ENCODE data around the gene FAM114A1. TPM values are rescaled to one million over a fixed set of nuclear protein-coding genes. Genes with fewer than 3 reads are reported as not detected.

Gene FAM114A1
- total and polyA plus RNA-seq, 2 of the 8 experiments (the other 6 are each of a cell fraction or from before 2014, with no cell fraction given), result 9.5 to 12.0 TPM

- WGBS, 2 experiments (ENCODE audit: extremely low coverage in 1 of 2, insufficient coverage in 1 of 2, insufficient read length in 1 of 2, insufficient replicate concordance in 2 of 2, low coverage in 1 of 2, low lambda C conversion rate in 2 of 2, missing lambda C conversion rate in 1 of 2), result 91% methylated on average over 3 of the region's 3 CpGs; no CpG with 5 or more reads in 1 of the 2 experiments
- Histone ChIP-seq H2BK120ac (replicated peaks; ENCODE audit: low read depth, low read length) (no peak overlapping the region), H3K4me3 (ENCODE audit: extremely low read depth in 1 of 4, insufficient read depth in 2 of 4, low read depth in 3 of 4, low read length in 4 of 4) (no peak overlapping the region), H3K79me2 (ENCODE audit: control insufficient read depth in 1 of 2, insufficient read depth in 2 of 2, low read length in 2 of 2) (no peaks in the 10 kb centered on the region), H2BK5ac (ENCODE audit: low read depth, low read length) (no peak overlapping the region), H3K9me3 (ENCODE audit: insufficient read depth in 2 of 2, low read depth in 1 of 2, low read length in 1 of 2) (no peaks in the 10 kb centered on the region), H3K27me3 (replicated peaks in 1 of 4; ENCODE audit: control insufficient read depth in 3 of 4, extremely low read depth in 1 of 4, insufficient read depth in 3 of 4, low read length in 3 of 4) (no peaks in the 10 kb centered on the region), H3K14ac (ENCODE audit: insufficient read length) (no peak overlapping the region), H3K27ac (ENCODE audit: low read depth, low read length) (no peak overlapping the region), H4K8ac (ENCODE audit: extremely low read depth, insufficient read depth, low read length) (no peak overlapping the region), H2AFZ (ENCODE audit: low read length) (no peak overlapping the region), H3K9ac (replicated peaks in 1 of 4; ENCODE audit: extremely low read depth in 1 of 4, low read depth in 3 of 4, low read length in 3 of 4) (no peak overlapping the region), H2BK12ac (ENCODE audit: low read depth, low read length) (no peak overlapping the region), H3K4me2 (ENCODE audit: insufficient read depth in 1 of 2, low read depth in 2 of 2, low read length in 2 of 2) (no peak overlapping the region), H3K56ac (replicated peaks; ENCODE audit: insufficient read length, low read depth, low read length) (no peak overlapping the region), H3K79me1 (ENCODE audit: low read depth, low read length) (no peaks in the 10 kb centered on the region), H4K20me1 (replicated peaks in 1 of 2; ENCODE audit: control insufficient read depth in 1 of 2, insufficient read depth in 2 of 2, low read length in 2 of 2) (no peaks in the 10 kb centered on the region), H3K23ac (ENCODE audit: insufficient read length) (no peak overlapping the region), H2AK5ac (ENCODE audit: low read depth, low read length) (no peak overlapping the region), H3K23me2 (ENCODE audit: low read depth, low read length) (no peaks in the 10 kb centered on the region), H3K18ac (ENCODE audit: extremely low read depth, low read length) (no peak overlapping the region), H3K36me3 (ENCODE audit: control insufficient read depth in 2 of 4, insufficient read depth in 4 of 4, low read length in 3 of 4) (no peaks in the 10 kb centered on the region), H4K91ac (replicated peaks; ENCODE audit: insufficient read length, low read length) (no peak overlapping the region), H3K4me1 (replicated peaks in 1 of 4; ENCODE audit: control insufficient read depth in 3 of 4, insufficient read depth in 4 of 4, low read length in 3 of 4) (no peaks in the 10 kb centered on the region), H3K4ac (replicated peaks; ENCODE audit: insufficient read length, low read depth, low read length) (no peak overlapping the region), H2BK15ac (ENCODE audit: low read length) (no peak overlapping the region), H4K5ac (ENCODE audit: insufficient read length, low read depth, low read length) (no peak overlapping the region), H2BK20ac (ENCODE audit: low read length) (no peak overlapping the region)
- no peak for DNase-seq (ENCODE audit: low read depth in 1 of 2, low spot score in 2 of 2)
- POLR2A ChIA-PET (ENCODE audit: partially characterized antibody), result interaction anchor here (0.8 kb wide), 1 partner anchor 10 kb away, joined by 3 read pairs; no protein-coding TSS in a partner anchor
- no peak for FAIRE-seq
- CTCF ChIA-PET (ENCODE audit: partially characterized antibody), result interaction anchor here (0.8 to 1.9 kb wide), 4 partner anchors 18 to 226 kb away, joined by 3 to 4 read pairs (median 3); partner anchors contain the start of gene TLR10
- TF ChIP-seq TAF1 (IDR thresholded peaks at IDR 0.05; ENCODE audit: low read depth, low read length) (no peak), CHD1 (IDR thresholded peaks at IDR 0.05; ENCODE audit: low read depth, low read length) (no peak), SP1 (IDR thresholded peaks at IDR 0.05; ENCODE audit: low read depth, low read length) (no peak), RBBP5 (IDR thresholded peaks at IDR 0.05; ENCODE audit: borderline replicate concordance, low read depth, low read length) (no peak), KDM1A (IDR thresholded peaks at IDR 0.05; ENCODE audit: borderline replicate concordance, low read length) (no peak), FOSL1 (IDR thresholded peaks at IDR 0.05; ENCODE audit: insufficient read depth, low read depth, low read length) (no peak), ATF2 (IDR thresholded peaks at IDR 0.05; ENCODE audit: low read length) (no peak)
Measured at GRCh38 chr4:38909015-38909414, 41.4 kb downstream of the FAM114A1 start.

Measured in H1 (cell line).